CMK (cell line): ENCODE data around the gene DRC3.
"Not testable (repeated sequence)": the region's sequence is repeated elsewhere in the genome, so short reads cannot be mapped to it uniquely, and the experiment has no call there.

Source experiments
- DNase-seq: peaks from one replicate; pipeline ENCODE4 v3.0.0-alpha.2; 2010; ENCODE audit warnings: low read depth

Gene DRC3

DNA sequence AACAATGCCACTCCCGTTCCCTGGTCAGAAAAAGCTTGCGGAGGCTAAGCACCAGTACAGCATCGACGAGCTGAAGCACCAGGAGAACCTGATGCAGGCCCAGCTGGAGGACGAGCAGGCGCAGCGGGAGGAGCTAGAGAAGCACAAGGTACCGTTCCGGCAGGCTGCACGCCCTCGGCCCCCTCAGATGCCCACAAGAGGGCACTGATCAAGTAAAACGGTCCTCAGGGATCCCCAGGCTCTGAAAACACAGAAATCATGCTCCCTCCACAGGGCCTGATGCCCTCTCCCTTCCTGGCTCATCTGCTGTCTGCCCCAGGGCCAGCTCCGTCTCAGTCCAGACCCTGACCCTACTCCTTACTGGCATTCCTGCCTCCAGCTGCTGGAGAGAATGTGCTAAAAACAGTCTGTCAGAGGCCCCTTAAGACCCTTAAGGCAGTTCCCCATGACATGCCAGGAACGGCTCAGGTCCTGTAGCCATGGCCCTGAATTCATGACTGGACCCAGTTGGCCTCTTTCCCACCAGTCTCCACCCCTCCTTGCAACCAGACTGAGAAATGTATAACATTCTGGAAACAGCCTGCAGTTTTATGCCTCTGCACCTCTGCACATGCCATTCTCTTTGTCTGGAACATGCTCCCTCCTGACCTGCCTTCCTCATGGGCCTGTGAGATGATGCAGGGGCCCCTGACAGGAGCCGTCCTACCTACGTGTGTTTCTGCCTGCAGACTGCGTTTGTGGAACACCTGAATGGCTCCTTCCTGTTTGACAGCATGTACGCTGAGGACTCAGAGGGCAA, 21.8 kb downstream of the DRC3 start:
- DNase-seq: no peak

GRCh38 chr17:17995887-17996286, 23.2 kb downstream of the DRC3 start:
- not testable (repeated sequence) for DNase-seq

DNA sequence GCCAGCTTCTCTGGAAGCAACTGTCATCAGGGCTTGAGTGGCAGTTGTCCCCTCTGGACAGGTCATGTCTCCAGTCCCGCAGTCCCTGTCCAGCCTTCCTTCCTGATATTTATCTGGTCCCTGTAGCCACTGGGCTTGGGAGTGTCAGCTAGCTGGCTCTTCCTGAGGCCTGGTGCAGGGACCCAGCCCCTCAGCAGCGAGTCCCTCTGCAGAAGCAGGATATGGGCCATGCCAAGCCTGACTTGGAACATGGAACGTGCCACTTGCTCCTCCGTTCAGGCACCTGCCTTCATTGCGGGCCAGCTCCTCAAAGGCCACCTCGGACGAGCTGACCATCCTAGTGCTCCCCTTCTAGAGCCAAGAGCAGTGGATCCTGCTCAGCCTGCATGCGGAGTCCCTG, 26.3 kb downstream of the DRC3 start:
- no peak for DNase-seq

DNA sequence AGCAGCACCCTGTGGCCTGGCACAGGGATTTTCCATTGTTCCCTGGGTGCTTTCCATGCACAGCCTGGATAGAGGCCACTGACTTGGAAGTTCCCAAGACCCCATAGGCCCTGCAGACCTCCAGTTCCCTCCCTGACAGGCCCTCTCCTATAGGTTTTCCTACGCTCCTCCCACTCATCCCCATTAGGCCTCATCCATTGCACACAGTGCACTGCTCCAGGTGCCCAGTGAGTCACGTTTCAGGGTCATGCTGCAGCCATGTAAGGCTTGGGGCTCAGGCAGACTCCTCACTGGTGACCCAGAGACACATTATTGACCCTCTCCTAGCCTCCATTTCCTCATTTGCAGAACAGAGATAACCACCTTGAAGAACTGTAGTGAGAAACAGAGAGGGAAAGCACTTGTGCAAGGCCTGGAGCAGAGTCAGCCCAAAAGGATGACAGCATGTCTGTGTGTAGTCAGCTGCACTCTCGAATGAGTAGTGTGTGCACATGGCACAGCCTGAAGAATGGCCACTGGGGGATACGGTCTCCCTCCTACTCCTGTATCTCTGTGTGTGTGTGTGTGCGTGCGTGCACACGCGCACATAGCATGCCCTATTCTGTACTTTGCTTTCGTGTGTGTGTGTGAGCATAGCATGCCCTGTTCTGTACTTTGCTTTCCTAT, 26.8 kb downstream of the DRC3 start:
- DNase-seq: no peak

- no peak for DNase-seq
Observed at GRCh38 chr17:18000030-18000408, 27.4 kb downstream of the DRC3 start.

DNA sequence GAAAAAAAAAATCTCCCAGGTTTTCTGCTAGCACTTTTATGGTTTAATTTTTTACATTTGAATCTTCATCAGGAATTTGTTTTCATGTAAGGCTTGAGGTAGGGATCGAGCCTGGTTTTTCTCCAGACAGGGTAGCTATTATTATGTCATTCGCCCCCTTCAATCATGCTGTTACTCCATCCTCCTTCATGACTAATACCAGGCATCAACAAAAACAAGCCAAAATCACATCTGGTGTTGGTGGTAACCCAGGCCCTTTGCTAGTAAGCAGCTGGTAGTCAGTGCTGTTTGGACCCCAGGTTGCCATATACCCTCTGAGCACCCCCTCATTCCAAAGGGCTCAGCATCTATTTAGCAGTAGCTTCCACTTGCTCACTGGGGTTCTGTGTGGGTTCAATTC, 29.5 kb downstream of the DRC3 start:
- no peak for DNase-seq

GRCh38 chr17:18004345-18004744, 31.7 kb downstream of the DRC3 start:
- no peak for DNase-seq

DNA sequence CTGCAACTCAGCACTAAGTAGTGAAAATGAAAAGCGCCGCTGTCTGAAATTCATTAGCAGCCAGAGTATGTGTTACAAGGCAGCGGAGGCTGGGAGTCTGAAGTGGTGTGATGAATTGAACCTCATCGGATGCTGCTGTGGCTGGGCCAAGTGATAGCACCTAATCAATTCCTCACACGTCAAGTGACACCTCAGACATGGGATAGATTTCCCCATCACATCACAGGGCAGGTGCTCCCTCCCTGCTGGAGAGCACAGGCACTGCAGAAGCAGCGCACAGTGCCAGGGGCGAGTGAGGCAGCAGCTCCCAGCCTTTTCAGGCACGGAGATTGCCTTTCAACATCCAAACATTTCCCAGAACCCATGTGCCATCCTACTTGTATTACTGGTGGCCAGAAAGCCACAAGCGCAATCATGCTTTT, 32.2 kb downstream of the DRC3 start:
- no peak for DNase-seq

DNA sequence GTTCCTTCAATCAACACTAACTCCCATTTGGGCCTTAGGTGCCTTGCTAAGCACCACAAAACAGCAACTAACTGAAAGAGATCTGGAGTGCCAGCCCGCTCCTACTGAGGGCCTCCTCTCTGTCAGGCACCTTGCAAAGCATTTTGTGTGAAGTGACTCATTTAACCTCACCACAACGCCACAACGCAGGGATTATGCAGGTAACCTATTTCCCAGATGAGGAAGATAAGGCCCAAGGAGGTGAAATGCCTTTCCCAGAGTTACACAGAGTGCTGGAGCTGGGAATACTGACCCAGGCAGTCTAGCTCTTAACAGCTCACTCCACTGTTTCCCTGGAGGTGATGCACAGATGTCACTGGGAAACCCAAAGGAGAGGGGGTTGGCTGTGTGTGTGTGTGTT, 32.8 kb downstream of the DRC3 start:
- no peak for DNase-seq

DNA sequence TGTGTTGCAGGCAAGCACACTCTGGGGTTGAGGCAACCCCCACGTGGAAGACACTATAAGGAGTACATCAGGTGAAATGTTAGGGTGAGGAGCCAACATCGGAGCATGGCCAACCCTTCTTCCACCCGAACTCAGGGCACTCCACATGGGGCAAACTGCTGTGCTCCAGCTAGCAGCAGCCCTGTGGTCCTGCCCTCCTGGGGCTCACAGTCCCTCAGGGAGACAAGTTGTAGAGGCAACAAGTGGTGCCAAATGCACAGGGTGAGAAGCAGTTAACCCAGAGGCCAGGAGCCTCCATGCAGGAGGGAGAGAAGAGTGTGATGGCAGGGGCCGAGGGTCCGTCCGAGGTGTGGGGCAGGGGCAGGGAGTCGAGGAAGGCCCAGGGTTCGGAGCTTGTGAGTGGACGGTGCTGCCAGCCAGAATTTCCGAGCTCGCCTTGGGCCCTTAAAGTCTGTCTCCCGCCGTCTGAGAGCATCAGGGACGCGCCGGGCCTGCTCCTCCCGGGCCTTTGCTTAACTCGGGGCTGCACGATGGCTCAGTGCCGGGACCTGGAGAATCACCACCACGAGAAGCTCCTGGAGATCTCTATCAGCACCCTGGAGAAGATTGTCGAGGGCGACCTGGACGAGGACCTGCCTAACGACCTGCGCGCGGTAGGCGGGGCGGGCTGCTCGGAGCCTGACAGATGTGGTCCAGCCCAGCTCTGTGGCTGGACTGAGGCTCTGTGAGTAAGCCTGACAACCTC, 34.0 kb downstream of the DRC3 start:
- DNase-seq: no peak

GRCh38 chr17:18008496-18009268, 36.0 kb downstream of the DRC3 start:
- DNase-seq: no peak

- no peak for DNase-seq
Observed at GRCh38 chr17:18009609-18010420, 37.2 kb downstream of the DRC3 start.

DNA sequence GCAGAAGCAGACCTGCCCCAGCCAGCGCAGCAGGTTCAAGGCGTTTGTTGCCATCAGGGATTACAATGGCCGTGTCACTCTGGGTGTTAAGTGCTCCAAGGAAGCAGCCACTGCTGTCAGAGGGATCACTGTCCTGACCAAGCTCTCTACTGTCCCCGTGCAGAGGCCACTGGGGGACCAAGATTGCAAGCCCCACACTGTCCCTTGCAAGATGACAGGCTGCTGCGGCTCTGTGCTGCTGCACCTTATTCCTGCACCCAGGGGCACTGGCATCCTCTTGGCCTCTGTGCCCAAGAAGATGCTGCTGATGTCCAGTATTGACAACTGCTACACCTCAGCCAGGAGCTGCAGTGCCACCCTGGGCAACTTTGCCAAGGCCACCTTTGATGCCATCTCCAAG, 38.6 kb downstream of the DRC3 start:
- no peak for DNase-seq

DNA sequence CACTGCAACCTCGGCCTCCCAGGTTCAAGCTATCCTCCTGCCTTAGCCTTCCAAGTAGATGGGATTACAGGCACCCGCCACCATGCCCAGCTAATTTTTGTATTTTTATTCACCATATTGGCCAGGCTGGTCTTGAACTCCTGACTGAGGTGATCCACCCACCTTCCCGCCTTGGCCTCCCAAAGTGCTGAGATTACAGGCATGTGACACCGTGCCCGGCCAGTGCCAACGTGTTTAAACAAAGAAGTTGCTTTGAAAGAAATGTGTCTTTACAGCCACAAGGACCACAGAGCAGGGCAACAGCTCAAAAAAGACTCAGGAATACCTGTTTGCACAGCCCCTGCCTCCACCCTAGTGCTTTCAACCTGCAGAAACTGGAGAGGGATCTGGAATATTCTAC, 41.3 kb downstream of the DRC3 start:
- no peak for DNase-seq

DNA sequence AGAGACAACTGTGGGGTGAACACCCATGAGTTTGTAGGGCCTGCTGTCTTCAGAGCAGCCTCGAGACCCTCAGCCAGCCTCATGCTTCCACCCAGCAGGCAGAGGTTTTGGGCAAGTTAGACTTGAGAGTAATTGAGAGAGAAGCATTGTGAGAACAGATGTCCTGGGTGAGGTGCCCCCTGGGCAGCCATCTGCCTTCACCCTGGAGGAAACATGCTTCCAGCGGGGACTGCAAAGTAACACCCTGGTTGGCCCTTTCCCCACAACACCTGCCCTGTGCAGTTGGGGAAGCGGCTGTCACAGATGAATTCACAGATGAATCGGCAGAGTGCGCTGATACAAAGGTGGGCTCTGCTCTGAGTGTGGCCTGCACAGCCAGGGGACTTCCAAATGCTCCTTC, 42.9 kb downstream of the DRC3 start:
- no peak for DNase-seq

- DNase-seq: no peak
Observed at GRCh38 chr17:18016426-18016825, 43.8 kb downstream of the DRC3 start.

DNA sequence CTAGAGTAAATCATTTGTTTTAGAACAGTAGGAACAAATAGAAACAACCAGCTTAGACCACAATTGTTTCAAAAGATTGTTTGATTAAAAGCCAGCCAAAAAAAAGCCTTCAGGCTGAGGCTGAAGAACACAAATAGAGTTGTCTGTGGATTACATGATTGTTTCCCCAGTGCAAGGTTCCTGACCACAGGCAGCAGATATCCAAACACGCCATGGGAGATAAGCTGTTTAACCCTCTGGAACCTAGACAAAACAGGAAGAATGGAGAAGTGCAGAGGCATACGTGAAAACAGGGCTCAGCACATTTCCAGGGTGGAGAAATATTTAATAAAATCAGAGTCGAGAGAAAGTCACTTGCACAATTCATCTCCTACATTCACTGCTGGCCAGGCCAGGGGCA, 45.3 kb downstream of the DRC3 start:
- DNase-seq: no peak

DNA sequence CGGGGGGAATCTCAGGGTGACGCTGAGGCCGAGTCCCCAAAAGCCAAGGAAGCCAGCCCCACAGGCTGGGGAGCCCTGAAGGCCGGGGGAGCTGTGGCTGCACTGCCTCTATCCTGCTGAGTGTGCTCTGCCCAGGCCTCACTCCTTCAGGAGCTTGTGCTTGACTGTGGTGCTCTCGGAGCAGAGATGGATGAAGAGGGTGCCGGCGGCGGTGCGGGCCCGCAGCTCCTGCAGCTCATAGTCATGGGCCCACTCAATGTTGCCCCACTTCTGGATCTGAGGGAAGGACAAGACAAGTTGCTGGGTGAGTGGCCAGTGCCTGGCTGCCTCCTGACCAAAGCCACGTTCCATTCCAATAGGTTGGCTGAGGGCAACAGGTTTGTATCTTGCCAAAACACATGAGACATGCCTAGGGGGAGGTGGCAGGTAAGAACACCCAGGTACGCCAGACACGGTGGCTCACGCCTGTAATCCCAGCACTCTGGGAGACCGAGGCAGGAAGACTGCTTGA, 45.8 kb downstream of the DRC3 start:
- DNase-seq: no peak

- no peak for DNase-seq
Observed at GRCh38 chr17:18019838-18020154, 47.1 kb downstream of the DRC3 start.

GRCh38 chr17:18020971-18021370, 48.3 kb downstream of the DRC3 start:
- no peak for DNase-seq

GRCh38 chr17:18021372-18021771, 48.7 kb downstream of the DRC3 start:
- no peak for DNase-seq
